Fibroblast of the aortic adventitia (primary cell): ENCODE data around the gene KRTAP5-1. TPM values are rescaled to one million over a fixed set of nuclear protein-coding genes. Genes with fewer than 3 reads are reported as not detected.

Experiments used
- DNase-seq: peaks from one replicate; pipeline ENCODE4 v3.0.0-alpha.2; 2010; ENCODE audit warnings: low read depth
- H3K4me3 ChIP-seq: 2 replicates; pipeline ENCODE4 v1.5.1; 2011; ENCODE audit warnings: low read depth, mild to moderate bottlenecking, control low read depth, low read length, moderate library complexity
- CTCF ChIP-seq: IDR thresholded peaks from 2 replicates; pipeline ENCODE4 v1.5.1; 2011; ENCODE audit warnings: mild to moderate bottlenecking, low read length, control low read depth, inconsistent platforms; ENCODE audit not compliant: insufficient read depth
- total RNA-seq: library from RNA; depleted of rRNA; stranded (reverse); fragments of >200 nt; gene quantifications from 2 replicates; pipeline ENCODE4 v1.2.3, GENCODE V29; 2012; ENCODE audit warnings: low replicate concordance

KRTAP5-1 gene
- total RNA-seq, 1 donor = not detected

- DNase-seq = peak; percentile 46
These were observed 10.7 kb downstream of the KRTAP5-1 start for GRCh38 chr11:1574238-1574932.

GRCh38 chr11:1573903-1574237 is 11.2 kb downstream of the KRTAP5-1 start:
- TF ChIP-seq CTCF = no peak
- H3K4me3 ChIP-seq = no peak overlapping the region
- DNase-seq = no peak

More at GRCh38 chr11:1574238-1574932, 10.7 kb downstream of the KRTAP5-1 start:
- H3K4me3 ChIP-seq = no peak overlapping the region
- peak; percentile 72 for TF ChIP-seq CTCF

GRCh38 chr11:1573077-1573902 is 11.8 kb downstream of the KRTAP5-1 start:
- no peak for TF ChIP-seq CTCF
- H3K4me3 ChIP-seq = no peak overlapping the region

GRCh38 chr11:1572197-1573076 is 12.6 kb downstream of the KRTAP5-1 start, which contains the start of gene DUSP8:
Gene DUSP8, minus strand, starts transcription at chr11:1572271. Its CDS starts 6,445 bp downstream, at chr11:1565826.
- TF ChIP-seq CTCF = no peak
- DNase-seq = peak; percentile 69
- peak within 1 kb of the TSS; percentile 41 for H3K4me3 ChIP-seq

More at GRCh38 chr11:1573077-1573902, 11.8 kb downstream of the KRTAP5-1 start:
- DNase-seq = no peak

GRCh38 chr11:1571760-1572196 is 13.3 kb downstream of the KRTAP5-1 start:
- DNase-seq = no peak
- H3K4me3 ChIP-seq = peak overlapping the region; percentile 35
- no peak for TF ChIP-seq CTCF
